K562 (cell line): ENCODE results near the gene SDK1. TPM values are rescaled to one million over a fixed set of nuclear protein-coding genes. Genes with fewer than 3 reads are reported as not detected.

Source experiments
- ATAC-seq: fragments of 200-7000 bp; cut with Tn5 transposase; 3 replicates; pipeline ENCODE4 v1.9.1; 2020; ENCODE audit warnings: moderate library complexity
- BruUV-seq: library from RNA; stranded (reverse); fragments of 400-500 nt; replicated peaks from 2 replicates; lab custom pipeline; 2021; lab: Mats Ljungman, UMichigan
- CTCF ChIA-PET: fragments of 300-600 bp; formaldehyde crosslinking; extraction: SDS; loops from one replicate; lab custom pipeline; 2021; ENCODE audit warnings: low intra/inter-chr PET ratio; lab: Yijun Ruan, JAX
- POLR2A ChIA-PET: fragments of 300-600, 350-650 bp; sonication (Branson Sonifier 250); formaldehyde crosslinking; extraction: SDS; loops from one replicate; lab custom pipeline; 2021; ENCODE audit warnings: antibody characterized with exemption, inconsistent platforms; lab: Yijun Ruan, JAX
- DNase-seq, 4 experiments: peaks; one replicate each; pipeline versions ENCODE4 v3.0.0 to v3.0.0-alpha.2; 2011 to 2018; ENCODE audit warnings: low spot score in 3 of 4, mixed read lengths in 3 of 4; ENCODE audit errors: extremely low read depth in 1 of 4
- FAIRE-seq: peaks from 2 replicates; lab custom pipeline; 2011; peaks lifted over from hg19 to GRCh38; lab: Jason Lieb, UNC
- H2AFZ ChIP-seq: 2 replicates; pipeline ENCODE4 v1.6.0; 2011; ENCODE audit warnings: low read depth, low read length, control low read depth, inconsistent platforms
- H3K27ac ChIP-seq: fragments of 200-600 bp; 3 replicates; pipeline ENCODE4 v1.8.0; 2011; ENCODE audit warnings: low read depth, mild to moderate bottlenecking, control low read depth, inconsistent platforms, low read length, moderate library complexity, mixed read lengths; ENCODE audit errors: extremely low read depth
- H3K27me3 ChIP-seq, 2 experiments: fragments of 300-600 bp in 1 of 2; 2 replicates in 1 of 2; 3 replicates in 1 of 2; pipeline versions ENCODE4 v1.6.0 to v1.8.0; 2011; ENCODE audit warnings: inconsistent platforms in 2 of 2, low read length in 2 of 2, mild to moderate bottlenecking in 1 of 2, mixed read lengths in 1 of 2, moderate library complexity in 1 of 2; ENCODE audit not compliant: control insufficient read depth in 2 of 2, insufficient read depth in 2 of 2
- H3K36me3 ChIP-seq: fragments of 300-600 bp; 3 replicates; pipeline ENCODE4 v1.8.0; 2011; ENCODE audit warnings: mild to moderate bottlenecking, low read length, inconsistent platforms; ENCODE audit not compliant: control insufficient read depth, insufficient read depth
- H3K4me1 ChIP-seq, 2 experiments: fragments of 200-600 bp in 1 of 2; replicated peaks in 1 of 2; 2 replicates in 1 of 2; 3 replicates in 1 of 2; pipeline versions ENCODE4 v1.5.1 to v1.8.0; 2011; ENCODE audit warnings: inconsistent platforms in 2 of 2, low read length in 2 of 2, mild to moderate bottlenecking in 1 of 2, mixed read lengths in 1 of 2, moderate library complexity in 1 of 2; ENCODE audit not compliant: control insufficient read depth in 2 of 2, insufficient read depth in 2 of 2
- H3K4me2 ChIP-seq: 2 replicates; pipeline ENCODE4 v1.6.1; 2011; ENCODE audit warnings: low read length, control low read depth, inconsistent platforms, mixed read lengths; ENCODE audit not compliant: insufficient read depth
- H3K4me3 ChIP-seq: fragments of 200-600 bp; sonication (generic), shearing (Covaris generic); 2 replicates; pipeline ENCODE4 v1.5.1; 2016; ENCODE audit warnings: control low read depth, inconsistent platforms
- H3K79me2 ChIP-seq: fragments of 200-600 bp; 3 replicates; pipeline ENCODE4 v1.8.0; 2011; ENCODE audit warnings: low read length, inconsistent platforms; ENCODE audit not compliant: control insufficient read depth, insufficient read depth
- H3K9ac ChIP-seq, 2 experiments: 2 replicates each; pipeline versions ENCODE4 v1.6.0 to v1.6.1; 2011; ENCODE audit warnings: low read depth in 2 of 2, low read length in 2 of 2, control low read depth in 1 of 2, inconsistent platforms in 1 of 2, mild to moderate bottlenecking in 1 of 2, mixed read lengths in 1 of 2; ENCODE audit not compliant: insufficient read depth in 1 of 2
- H3K9me1 ChIP-seq: one replicate; pipeline ENCODE4 v1.6.0; 2011; ENCODE audit warnings: inconsistent platforms, mild to moderate bottlenecking, low read length, moderate library complexity; ENCODE audit not compliant: control insufficient read depth, insufficient read depth
- H3K9me3 ChIP-seq: replicated peaks from 2 replicates; pipeline ENCODE4 v1.5.1; 2011; ENCODE audit warnings: low read depth, low read length, inconsistent platforms; ENCODE audit not compliant: control insufficient read depth, insufficient read depth
- H4K20me1 ChIP-seq: replicated peaks from 2 replicates; pipeline ENCODE4 v1.6.1; 2011; ENCODE audit warnings: low read length, inconsistent platforms, mixed read lengths; ENCODE audit not compliant: control insufficient read depth, insufficient read depth
- ARID2 ChIP-seq: fragments of 450-650 bp; IDR thresholded peaks from 2 replicates; pipeline ENCODE4 v1.6.1; 2017; ENCODE audit warnings: antibody characterized with exemption, mild to moderate bottlenecking
- CEBPG ChIP-seq, 3 experiments: fragments of 200-800 bp in 1 of 3; sonication (Bioruptor generic) in 1 of 3; sonication (generic) in 1 of 3; formaldehyde crosslinking in 1 of 3; IDR thresholded peaks in 2 of 3; conservative IDR thresholded peaks in 1 of 3; 2 replicates each; pipeline versions ENCODE4 v1.6.1 to v1.8.0; 2016 to 2022; ENCODE audit warnings: missing compliant biosample characterization in 2 of 3, missing genetic modification characterization in 2 of 3, mild to moderate bottlenecking in 1 of 3, missing genetic modification reagents in 1 of 3
- COPS2 ChIP-seq: fragments of 450-650 bp; conservative IDR thresholded peaks from 2 replicates; pipeline ENCODE4 v1.6.1; 2016; ENCODE audit warnings: mild to moderate bottlenecking, moderate library complexity
- HDAC1 ChIP-seq, 2 experiments: fragments of 450-650 bp; IDR thresholded peaks; 2 replicates each; pipeline ENCODE4 v1.6.1; 2016 to 2017; ENCODE audit warnings: inconsistent platforms in 1 of 2, mild to moderate bottlenecking in 1 of 2, moderate library complexity in 1 of 2
- HES1 ChIP-seq: fragments of 450-650 bp; IDR thresholded peaks from 2 replicates; pipeline ENCODE4 v1.6.1; 2016; ENCODE audit warnings: low read depth, mild to moderate bottlenecking, moderate library complexity
- ILF3 ChIP-seq: fragments of 450-650 bp; IDR thresholded peaks from 2 replicates; pipeline ENCODE4 v1.6.1; 2018; ENCODE audit warnings: antibody characterized with exemption, mild to moderate bottlenecking, moderate library complexity, borderline replicate concordance
- MTA3 ChIP-seq: fragments of 450-650 bp; formaldehyde crosslinking; IDR thresholded peaks from 2 replicates; pipeline ENCODE4 v1.6.1; 2017; ENCODE audit warnings: mild to moderate bottlenecking, borderline replicate concordance
- NKRF ChIP-seq: fragments of 450-650 bp; IDR thresholded peaks from 2 replicates; pipeline ENCODE4 v1.6.1; 2016; ENCODE audit warnings: borderline replicate concordance
- PTRF ChIP-seq: fragments of 450-650 bp; IDR thresholded peaks from 2 replicates; pipeline ENCODE4 v1.6.1; 2016; ENCODE audit warnings: mild to moderate bottlenecking, missing genetic modification characterization, missing compliant biosample characterization
- RFX5 ChIP-seq: IDR thresholded peaks from 2 replicates; pipeline ENCODE4 v1.6.1; 2011; ENCODE audit warnings: low read depth, mild to moderate bottlenecking, improper control_type of control experiment, low read length
- SIX5 ChIP-seq, 2 experiments: IDR thresholded peaks; 2 replicates each; pipeline ENCODE4 v1.6.1; 2011; ENCODE audit warnings: low read length in 2 of 2, borderline replicate concordance in 1 of 2, low read depth in 1 of 2, mild to moderate bottlenecking in 1 of 2, moderate library complexity in 1 of 2; ENCODE audit not compliant: insufficient read depth in 1 of 2
- SNRNP70 ChIP-seq: fragments of 200-400 bp; formaldehyde crosslinking; optimal IDR thresholded peaks from 2 replicates; pipeline ENCODE3; 2017; ENCODE audit warnings: low read depth, low read length
- TCF15 ChIP-seq: fragments of 250-450 bp; sonication (Bioruptor Pico); IDR thresholded peaks from 2 replicates; pipeline ENCODE4 v1.8.0; 2022; ENCODE audit warnings: moderate library complexity, mild to moderate bottlenecking, inconsistent platforms
- TRIM24 ChIP-seq, 2 experiments: fragments of 450-650 bp; IDR thresholded peaks; 2 replicates each; pipeline ENCODE4 v1.6.1; 2016
- ZBTB17 ChIP-seq: fragments of 450-650 bp; formaldehyde crosslinking; IDR thresholded peaks from 2 replicates; pipeline ENCODE4 v1.4.0; 2020; ENCODE audit warnings: mild to moderate bottlenecking
- ZC3H11A ChIP-seq: IDR thresholded peaks from 2 replicates; pipeline ENCODE4 v1.6.1; 2012; ENCODE audit warnings: low read depth, low read length, improper control_type of control experiment
- ZNF644 ChIP-seq: fragments of 200-800 bp; sonication (Bioruptor generic); IDR thresholded peaks from 2 replicates; pipeline ENCODE4 v1.6.1; 2016; ENCODE audit warnings: low read depth, missing genetic modification characterization, missing compliant biosample characterization
- WGBS: fragments of 100-300 bp; shearing (Covaris generic); methylation state at CpG from one replicate; pipeline ENCODE4 v1.1.6; 2016; ENCODE audit warnings: low coverage, mixed read lengths; ENCODE audit not compliant: insufficient coverage; ENCODE audit errors: missing lambda C conversion rate; 5-methylcytosine and 5-hydroxymethylcytosine counted together
- in situ Hi-C: fragments of 300-500 bp; cut with MboI; formaldehyde crosslinking; loops from 4 replicates; pipeline ENCODE4 v1.15.0; 2018; ENCODE audit warnings: inconsistent platforms, mixed read lengths
- intact Hi-C: fragments of 100-400 bp; cut with micrococcal nuclease; formaldehyde crosslinking; loops from 2 replicates; pipeline ENCODE4 v1.14.2; 2022
- polyA plus RNA-seq, 8 experiments: library from polyadenylated mRNA; depleted of rRNA in 4 of 8; stranded (reverse) in 5 of 8; unstranded in 3 of 8; fragments of >200 nt; fragmentation: Nextera tagmentation in 2 of 8; fragmentation: Illumina TruSeq in 1 of 8; extraction: Ambion mirVana in 2 of 8; extraction: Trizol in 1 of 8; gene quantifications; 2 replicates each; pipeline versions ENCODE4 v1.2.1 to v1.2.3, GENCODE V29; 2011 to 2014; ENCODE audit warnings: inconsistent platforms in 1 of 8, missing spikeins in 1 of 8
- total RNA-seq, 7 experiments: library from RNA; depleted of rRNA in 6 of 7; stranded (reverse); fragments of >200 nt in 6 of 7; fragmentation: Illumina TruSeq in 2 of 7; extraction: Trizol in 2 of 7; gene quantifications; 2 replicates each; pipeline versions ENCODE4 v1.2.1 to v1.2.3, GENCODE V29; 2011 to 2021; ENCODE audit warnings: low replicate concordance in 1 of 7

Gene SDK1
- total and polyA plus RNA-seq, 9 of the 15 experiments (the other 6 are each of a cell fraction or from before 2014, with no cell fraction given), result 0.16 TPM; not detected in 8

GRCh38 chr7:4073052-4073451, 772.0 kb downstream of the SDK1 start:
- 0% methylated on average over 10 of the region's 10 CpGs for WGBS
- Histone ChIP-seq H3K79me2 (no peaks in the 10 kb centered on the region), H3K36me3 (no peaks in the 10 kb centered on the region), H3K4me1 (no peaks in the 10 kb centered on the region), H3K27ac (no peak overlapping the region), H3K9ac (no peak overlapping the region), H4K20me1 (0 out of 2 replicates have a peak, but pooled peaks cover 3% of the 10 kb centered on the region), H3K9me1 (no peaks in the 10 kb centered on the region), H2AFZ (no peak overlapping the region), H3K27me3 (peaks cover 0 to 59% of the 10 kb centered on the region in 2 experiments; a peak in 4 of 5 replicates), H3K9me3 (no peaks in the 10 kb centered on the region), H3K4me2 (no peak overlapping the region), H3K4me3 (no peak overlapping the region)
- CTCF ChIA-PET, result no interaction called here
- no TSS peak for BruUV-seq
- TF ChIP-seq HDAC1 (IDR thresholded peaks at IDR 0.05) (no peak), SIX5 (IDR thresholded peaks at IDR 0.05; ENCODE audit: borderline replicate concordance in 1 of 2, insufficient read depth in 1 of 2, low read depth in 1 of 2, low read length in 2 of 2) (no peak), HES1 (no peak), COPS2 (no peak), CEBPG (CRISPR knock-in tag; IDR thresholded peaks at IDR 0.05) (no peak), CEBPG (tag; conservative IDR thresholded peaks at IDR 0.05 in 1 of 2, IDR thresholded peaks at IDR 0.05 in 1 of 2) (no peak), RFX5 (no peak), ILF3 (no peak), ZBTB17 (CRISPR knock-in tag) (no peak), NKRF (no peak), PTRF (tag) (no peak), ARID2 (no peak), SNRNP70 (no peak), ZC3H11A (no peak), ZNF644 (tag) (no peak), TRIM24 (IDR thresholded peaks at IDR 0.05) (no peak), MTA3 (no peak), TCF15 (CRISPR knock-in tag) (no peak)
- ATAC-seq (no peak), FAIRE-seq (no peak), DNase-seq (no peak)
- intact Hi-C loops, result no loop called here
- POLR2A ChIA-PET, result no interaction called here
- in situ Hi-C loops, result no loop called here
